HG03045 (cell line): ENCODE results near the gene NR2F1.

ENCODE experiments used
- ATAC-seq: cut with Tn5 transposase; IDR thresholded peaks from one replicate; pipeline ENCODE4 v1.9.1; 2021; ENCODE audit warnings: mild to moderate bottlenecking, moderate library complexity; ENCODE audit not compliant: unreplicated experiment

Gene NR2F1

GRCh38 chr5:93635991-93636390 lies 53.0 kb downstream of the NR2F1 start:
- ATAC-seq, result no peak

GRCh38 chr5:93636837-93637236 lies 53.8 kb downstream of the NR2F1 start:
- ATAC-seq, result no peak

- no peak for ATAC-seq
These were observed 54.7 kb downstream of the NR2F1 start for GRCh38 chr5:93637697-93638096.

- no peak for ATAC-seq
These were observed 59.5 kb downstream of the NR2F1 start for GRCh38 chr5:93642526-93642925.
